IPS DF 6.9 (cell line): ENCODE measurements around the gene PANX1.

ENCODE experiments used
- DNase-seq: peaks from one replicate; pipeline ENCODE4 v3.0.0-alpha.2; 2013; ENCODE audit warnings: low read depth, low spot score
- H3K27ac ChIP-seq: one replicate; pipeline ENCODE4 v1.5.1; 2013; ENCODE audit warnings: low read length, control low read depth
- H3K27me3 ChIP-seq: 2 replicates; pipeline ENCODE4 v1.6.1; 2013; ENCODE audit warnings: mild to moderate bottlenecking, low read length; ENCODE audit not compliant: control insufficient read depth, insufficient read depth
- H3K36me3 ChIP-seq: 2 replicates; pipeline ENCODE4 v1.6.1; 2013; ENCODE audit warnings: low read length; ENCODE audit not compliant: control insufficient read depth, insufficient read depth
- H3K4me1 ChIP-seq: 2 replicates; pipeline ENCODE4 v1.6.1; 2013; ENCODE audit warnings: low read length; ENCODE audit not compliant: control insufficient read depth, insufficient read depth
- H3K4me3 ChIP-seq: 2 replicates; pipeline ENCODE4 v1.5.1; 2013; ENCODE audit warnings: mild to moderate bottlenecking, low read length
- H3K9me3 ChIP-seq: 2 replicates; pipeline ENCODE4 v1.6.1; 2013; ENCODE audit warnings: low read length, inconsistent platforms; ENCODE audit not compliant: control insufficient read depth, insufficient read depth
- WGBS: extraction: QIAGEN DNeasy Blood & Tissue Kit; methylation state at CpG from one replicate; pipeline ENCODE4 v1.1.7; 2013; ENCODE audit warnings: mixed read lengths, missing lambda C conversion rate; ENCODE audit not compliant: insufficient read length, insufficient coverage; 5-methylcytosine and 5-hydroxymethylcytosine counted together

PANX1 gene

DNA sequence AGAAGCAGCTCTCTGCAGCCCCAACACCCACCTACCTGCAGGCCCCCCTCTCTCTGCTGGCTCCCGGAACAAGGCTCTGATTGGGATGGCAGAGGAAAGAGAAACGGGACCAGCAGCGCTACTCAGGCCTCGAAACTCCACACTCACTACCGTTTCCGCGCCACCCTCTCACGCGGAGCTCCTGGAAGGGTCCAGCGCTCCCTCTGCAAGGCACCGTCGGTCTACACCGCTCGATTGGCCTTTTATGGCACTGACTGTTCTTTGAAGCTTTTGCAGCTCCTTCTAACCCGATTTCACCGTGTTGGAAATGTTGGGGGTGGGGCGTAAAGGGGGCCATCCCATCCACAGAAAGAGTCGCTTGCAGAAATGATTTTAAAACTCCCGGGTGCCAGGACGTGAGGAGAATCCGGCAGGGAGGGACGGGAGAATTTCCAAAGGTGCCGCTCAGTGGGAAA, 323 bp upstream of the PANX1 start:
- Histone ChIP-seq H3K4me1 (peaks cover 11% of the 10 kb centered on the region), H3K9me3 (no peaks in the 10 kb centered on the region), H3K27ac (no peak overlapping the region), H3K27me3 (no peaks in the 10 kb centered on the region), H3K36me3 (no peaks in the 10 kb centered on the region), H3K4me3 (peak overlapping the region; percentile 92; the same call in 1 of the 2 replicates)
- DNase-seq, result no peak
- no CpG with 5 or more reads among the region's 23 CpGs for WGBS

DNA sequence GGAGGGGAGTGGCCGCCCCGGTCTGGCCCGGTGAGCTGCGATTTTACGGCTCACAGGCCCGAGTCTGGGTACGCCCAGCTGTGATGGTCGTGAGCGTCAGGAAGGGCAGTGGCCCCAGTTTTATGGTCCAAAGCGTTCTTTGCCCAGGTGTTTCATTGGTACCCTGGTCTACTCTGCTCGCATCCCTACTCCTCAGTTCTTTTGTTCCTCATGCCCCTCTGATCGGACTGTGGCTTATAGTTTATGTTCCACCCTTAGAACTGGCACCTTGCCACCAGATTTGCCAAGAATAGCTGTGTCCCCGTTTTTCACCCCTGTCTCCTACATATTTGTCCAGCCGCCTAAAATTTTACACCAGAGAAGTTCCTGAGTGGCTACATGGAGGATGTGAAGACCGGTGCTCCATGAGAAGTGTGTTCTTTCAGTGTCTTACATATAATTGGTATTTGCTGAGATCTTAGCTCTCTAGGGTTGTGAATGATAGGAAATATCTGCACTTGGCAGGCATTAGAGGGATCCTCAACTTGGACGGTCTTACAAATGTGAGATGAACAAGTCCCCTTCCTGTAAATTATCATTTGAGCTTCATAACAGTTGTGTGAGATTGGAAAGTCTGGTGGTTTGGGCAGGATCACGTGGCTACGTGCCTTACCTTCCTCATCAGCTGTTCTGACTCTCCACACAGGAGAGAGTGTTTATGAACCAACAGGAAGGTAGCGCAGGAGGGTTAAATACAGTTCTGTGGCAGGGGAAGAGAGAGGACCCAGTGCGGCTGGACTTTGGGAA, 1.1 kb downstream of the PANX1 start:
- WGBS, result no CpG with 5 or more reads among the region's 20 CpGs
- H3K27ac ChIP-seq, result no peak overlapping the region
- no peak for DNase-seq
- peak overlapping the region; percentile 92 for H3K4me3 ChIP-seq
- H3K27me3 ChIP-seq, result no peaks in the 10 kb centered on the region
- no peaks in the 10 kb centered on the region for H3K36me3 ChIP-seq
- H3K4me1 ChIP-seq, result peaks cover 13% of the 10 kb centered on the region
- H3K9me3 ChIP-seq, result no peaks in the 10 kb centered on the region

DNA sequence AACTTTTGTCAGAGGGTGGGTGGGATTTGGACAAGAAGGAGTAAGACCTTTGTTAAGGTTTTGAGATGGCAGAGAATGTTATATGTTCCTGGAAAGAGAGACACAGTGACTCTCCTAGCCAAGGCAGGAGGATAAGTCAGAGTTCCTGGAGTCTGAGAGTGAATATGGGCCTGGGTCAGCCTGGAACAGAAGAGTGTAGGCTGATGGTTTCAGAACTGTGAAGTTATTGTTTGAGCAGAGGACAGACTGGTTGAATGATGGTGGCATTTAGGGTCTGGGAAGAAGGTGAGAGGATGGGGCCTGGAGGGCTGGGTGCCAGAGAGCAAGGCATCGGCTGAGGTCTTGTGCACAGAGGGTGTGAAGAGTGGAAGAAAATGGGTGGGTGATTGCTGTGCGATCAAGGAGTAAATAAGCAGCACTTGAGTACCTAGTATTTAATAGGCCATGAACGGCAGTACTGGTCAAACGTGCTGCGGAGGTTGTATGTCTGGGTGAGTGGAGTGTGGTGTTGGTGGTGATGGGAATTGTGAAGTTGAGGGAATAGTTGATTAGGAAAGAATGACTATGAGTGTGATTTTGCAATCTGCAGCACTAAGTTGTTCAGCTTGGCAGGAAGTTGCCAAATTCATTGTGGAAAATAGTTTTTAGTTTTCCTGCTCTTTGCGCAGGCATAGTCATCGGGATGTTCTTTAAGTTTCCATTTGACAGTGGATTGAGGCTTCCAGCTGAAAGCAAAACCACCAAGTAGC, 1.8 kb downstream of the PANX1 start:
- no peaks in the 10 kb centered on the region for H3K27me3 ChIP-seq
- H3K27ac ChIP-seq, result no peak overlapping the region
- no peak for DNase-seq
- WGBS, result 100% methylated on average over 1 of the region's 7 CpGs
- H3K4me3 ChIP-seq, result peak overlapping the region; percentile 92; the same call in 1 of the 2 replicates
- H3K9me3 ChIP-seq, result no peaks in the 10 kb centered on the region
- no peaks in the 10 kb centered on the region for H3K36me3 ChIP-seq
- peaks cover 15% of the 10 kb centered on the region for H3K4me1 ChIP-seq

DNA sequence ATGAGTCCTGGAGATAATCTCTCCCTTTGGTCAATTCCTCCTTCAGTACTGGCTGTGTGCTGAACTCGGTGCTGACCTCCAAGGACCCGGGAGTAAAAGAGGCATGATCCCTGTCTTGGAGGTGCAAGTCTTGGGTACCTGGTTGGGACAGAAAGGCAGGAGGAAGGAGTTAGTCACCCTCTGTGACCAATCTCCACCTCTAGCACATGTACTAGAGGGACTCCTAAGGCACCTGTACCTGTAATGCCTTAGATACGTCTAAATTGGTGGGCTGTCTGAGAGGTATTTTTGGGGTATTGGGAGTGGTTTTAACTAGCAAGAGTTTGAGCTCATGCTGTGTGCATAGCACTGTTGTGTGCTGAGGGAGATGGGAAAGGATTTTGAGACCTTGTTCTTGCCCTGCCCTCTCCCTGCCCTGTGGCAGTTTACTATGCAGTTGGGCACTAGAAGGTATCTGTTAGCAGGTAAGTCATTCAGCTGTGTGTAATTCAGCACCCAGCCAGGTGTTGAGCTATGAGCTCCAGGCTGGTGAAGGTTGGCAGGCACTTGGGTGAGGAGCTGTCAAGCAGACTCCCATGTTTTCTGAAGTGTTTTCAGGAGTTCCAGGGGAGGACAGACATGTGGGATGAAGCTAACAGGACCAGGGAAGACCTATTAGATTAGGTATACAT, 2.5 kb downstream of the PANX1 start:
- H3K4me3 ChIP-seq, result no peak overlapping the region; the same call in 1 of the 2 replicates
- no peak for DNase-seq
- WGBS, result no CpG with 5 or more reads among the region's 3 CpGs
- H3K27ac ChIP-seq, result no peak overlapping the region
- no peaks in the 10 kb centered on the region for H3K9me3 ChIP-seq
- no peaks in the 10 kb centered on the region for H3K27me3 ChIP-seq
- H3K4me1 ChIP-seq, result peaks cover 15% of the 10 kb centered on the region
- H3K36me3 ChIP-seq, result no peaks in the 10 kb centered on the region

DNA sequence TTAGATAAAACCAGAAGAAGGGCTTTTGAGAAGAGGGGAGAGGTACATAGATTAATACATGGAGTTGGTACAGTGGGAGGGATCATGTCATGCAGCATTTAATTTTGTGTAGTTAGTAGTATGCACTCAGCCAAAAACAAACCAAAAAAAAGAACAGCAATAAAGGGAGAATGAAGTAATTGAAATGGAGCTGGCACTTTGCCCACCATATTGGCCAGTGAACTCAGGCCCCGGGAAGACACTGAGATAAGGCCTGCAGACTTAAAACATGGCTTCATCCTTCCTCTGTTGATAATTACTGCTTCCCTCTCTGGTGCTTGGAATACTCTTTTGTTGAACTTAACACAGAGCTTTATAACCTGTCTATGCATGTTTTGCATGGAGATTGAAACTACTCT, 3.1 kb downstream of the PANX1 start:
- Histone ChIP-seq H3K27me3 (no peaks in the 10 kb centered on the region), H3K4me3 (no peak overlapping the region), H3K36me3 (no peaks in the 10 kb centered on the region), H3K4me1 (peaks cover 15% of the 10 kb centered on the region), H3K9me3 (no peaks in the 10 kb centered on the region), H3K27ac (no peak overlapping the region)
- no CpG with 5 or more reads among the region's 1 CpG for WGBS
- no peak for DNase-seq

DNA sequence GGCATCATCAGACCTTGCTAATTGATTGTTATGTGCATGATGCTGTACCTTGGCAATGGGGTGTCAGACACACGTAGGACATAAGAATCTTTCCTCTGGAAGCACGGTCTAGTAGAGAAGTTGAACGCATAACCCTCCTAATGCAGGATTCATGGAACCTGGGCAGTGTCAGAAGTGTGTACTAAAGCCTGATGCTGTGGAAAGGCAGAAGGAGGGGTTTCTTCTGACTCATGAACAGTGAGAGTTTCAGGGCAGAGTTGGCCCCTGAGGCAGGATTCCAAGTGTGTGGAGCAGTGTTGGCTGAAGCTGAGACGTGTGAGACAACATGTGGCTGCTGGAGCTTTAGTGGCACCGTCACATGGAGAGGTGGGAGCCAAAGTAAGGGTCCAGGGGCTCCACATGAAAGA, 3.5 kb downstream of the PANX1 start:
- no peak overlapping the region for H3K4me3 ChIP-seq
- no peak for DNase-seq
- no CpG with 5 or more reads among the region's 5 CpGs for WGBS

DNA sequence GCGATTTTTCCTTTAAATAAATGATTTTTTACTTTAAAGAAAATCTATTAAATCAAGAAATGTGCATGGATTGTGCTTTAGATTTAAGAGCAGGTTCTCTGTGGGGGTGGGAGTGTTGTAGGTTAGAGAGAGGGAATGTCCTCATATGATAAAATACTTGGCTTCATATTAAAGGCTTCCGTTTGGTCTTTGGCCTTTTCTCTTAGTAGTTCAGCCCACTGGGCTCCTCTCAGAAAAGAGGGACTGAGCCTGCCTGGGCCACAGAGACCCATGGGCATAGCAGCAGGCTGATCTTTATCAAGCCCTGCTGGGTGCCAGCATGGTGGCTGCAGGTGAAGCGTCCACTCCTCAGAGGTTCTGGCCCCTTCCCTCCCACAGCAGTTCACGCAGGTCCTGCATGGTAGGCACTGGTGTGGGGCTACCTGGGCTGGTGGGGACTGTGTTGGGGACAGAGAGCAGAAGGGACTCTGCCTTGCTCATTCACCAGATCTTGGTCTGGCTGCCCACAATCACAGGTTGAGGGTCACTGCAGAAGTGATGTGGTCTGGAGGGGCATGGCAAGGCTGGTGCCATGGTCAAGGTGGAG, 4.3 kb downstream of the PANX1 start:
- Histone ChIP-seq H3K4me3 (no peak overlapping the region), H3K36me3 (no peaks in the 10 kb centered on the region), H3K9me3 (no peaks in the 10 kb centered on the region), H3K27me3 (no peaks in the 10 kb centered on the region), H3K27ac (no peak overlapping the region), H3K4me1 (peaks cover 14% of the 10 kb centered on the region)
- DNase-seq, result no peak
- WGBS, result no CpG with 5 or more reads among the region's 4 CpGs

More for the DNA sequence above, 3.5 kb downstream of the PANX1 start:
- Histone ChIP-seq H3K36me3 (no peaks in the 10 kb centered on the region), H3K27me3 (no peaks in the 10 kb centered on the region), H3K9me3 (no peaks in the 10 kb centered on the region), H3K4me1 (peaks cover 15% of the 10 kb centered on the region), H3K27ac (no peak overlapping the region)

DNA sequence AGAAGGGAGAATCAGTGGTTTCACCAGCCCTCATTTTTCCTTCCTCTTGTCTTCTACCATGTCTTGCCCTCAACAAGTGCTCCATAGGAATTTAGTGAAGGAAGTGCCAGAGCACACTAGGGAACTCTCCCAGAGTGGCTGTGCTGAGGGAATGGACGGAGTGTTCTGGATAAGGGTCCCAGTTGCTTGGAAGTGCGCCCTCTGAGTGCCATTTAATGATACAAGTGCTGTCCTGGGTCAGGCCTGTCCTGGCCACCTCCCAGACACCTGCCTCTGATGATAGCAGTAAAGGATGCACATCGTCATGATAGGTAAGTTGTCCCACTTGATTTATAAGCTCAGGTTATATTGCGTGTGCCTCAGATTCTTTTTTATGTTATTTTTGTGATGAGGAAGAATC, 5.1 kb downstream of the PANX1 start:
- Histone ChIP-seq H3K36me3 (no peaks in the 10 kb centered on the region), H3K4me1 (peaks cover 14% of the 10 kb centered on the region), H3K4me3 (no peak overlapping the region), H3K27me3 (no peaks in the 10 kb centered on the region), H3K9me3 (no peaks in the 10 kb centered on the region), H3K27ac (no peak overlapping the region)
- no CpG with 5 or more reads among the region's 4 CpGs for WGBS
- no peak for DNase-seq

DNA sequence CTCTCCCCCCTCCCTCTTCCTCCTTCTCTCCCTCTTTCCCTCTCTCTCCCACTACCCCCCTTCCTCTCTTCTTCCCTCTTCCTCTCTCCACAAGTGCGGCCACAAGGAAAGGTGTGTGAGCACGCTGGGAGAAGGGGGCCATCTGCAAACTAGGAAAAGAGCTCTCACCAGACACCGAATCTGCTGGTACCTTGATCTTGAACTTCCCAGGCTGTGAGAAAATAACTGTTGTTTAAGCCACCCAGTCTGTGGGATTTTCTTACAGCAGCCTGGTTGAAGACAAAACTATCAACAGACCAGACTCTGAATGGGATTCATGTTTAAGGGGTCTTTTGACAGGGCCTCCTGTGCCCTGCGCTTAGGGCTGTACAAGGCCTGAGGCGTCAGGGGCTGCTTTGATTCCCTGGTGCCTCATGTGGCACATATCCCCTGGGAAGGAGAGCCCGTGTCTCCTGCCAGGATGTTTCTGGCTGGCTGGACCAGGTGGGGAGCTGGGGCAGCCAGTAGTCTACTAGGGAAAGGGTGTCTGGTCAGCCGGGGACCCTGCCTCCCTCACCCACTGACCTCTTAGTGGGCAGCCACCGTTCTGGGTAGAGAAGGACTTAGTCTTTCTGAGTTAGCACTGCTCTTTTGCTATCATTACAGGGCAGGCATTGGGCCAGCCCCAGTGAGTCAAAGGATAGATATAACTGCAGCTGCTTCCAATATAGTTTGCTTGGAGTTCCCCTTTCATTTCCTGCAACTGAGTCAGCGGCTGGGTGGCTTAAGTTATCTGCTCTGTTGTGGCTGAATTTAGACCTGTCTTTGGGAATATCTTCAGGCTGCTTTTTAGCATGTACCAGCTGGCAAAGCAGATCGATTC, 6.2 kb downstream of the PANX1 start:
- Histone ChIP-seq H3K9me3 (no peaks in the 10 kb centered on the region), H3K27ac (no peak overlapping the region), H3K4me1 (peaks cover 15% of the 10 kb centered on the region), H3K4me3 (no peak overlapping the region), H3K36me3 (no peaks in the 10 kb centered on the region), H3K27me3 (no peaks in the 10 kb centered on the region)
- WGBS, result no CpG with 5 or more reads among the region's 10 CpGs
- no peak for DNase-seq
